NCI-H1105 treated with DMSO at 0.1 percent for 48 hours (cell line): Measurements from ENCODE around the gene FOXC1.

ENCODE experiments used
- DNase-seq: peaks from one replicate; lab custom pipeline; 2025; lab: John Stamatoyannopoulos, UW

The FOXC1 gene

GRCh38 chr6:1643830-1644445 is 34.2 kb downstream of the FOXC1 start:
- DNase-seq, result no peak

- no peak for DNase-seq
These were observed 34.9 kb downstream of the FOXC1 start for GRCh38 chr6:1644516-1645060.

GRCh38 chr6:1645466-1646185 is 35.9 kb downstream of the FOXC1 start:
- DNase-seq, result no peak

- no peak for DNase-seq
These were observed 41.6 kb downstream of the FOXC1 start for GRCh38 chr6:1651362-1651761.

- no peak for DNase-seq
These were observed 43.1 kb downstream of the FOXC1 start for GRCh38 chr6:1652842-1653241.

GRCh38 chr6:1654054-1654453 is 44.3 kb downstream of the FOXC1 start:
- DNase-seq, result no peak

- no peak for DNase-seq
These were observed 47.5 kb downstream of the FOXC1 start for GRCh38 chr6:1657116-1657770.

GRCh38 chr6:1657771-1658165 is 48.1 kb downstream of the FOXC1 start:
- no peak for DNase-seq

GRCh38 chr6:1658212-1659005 is 48.7 kb downstream of the FOXC1 start:
- DNase-seq, result no peak

- DNase-seq, result no peak
These were observed 50.1 kb downstream of the FOXC1 start for GRCh38 chr6:1659816-1660215.

- DNase-seq, result no peak
These were observed 52.8 kb downstream of the FOXC1 start for GRCh38 chr6:1662534-1662933.
